ENCODE results near the gene MPRIP.

DNA sequence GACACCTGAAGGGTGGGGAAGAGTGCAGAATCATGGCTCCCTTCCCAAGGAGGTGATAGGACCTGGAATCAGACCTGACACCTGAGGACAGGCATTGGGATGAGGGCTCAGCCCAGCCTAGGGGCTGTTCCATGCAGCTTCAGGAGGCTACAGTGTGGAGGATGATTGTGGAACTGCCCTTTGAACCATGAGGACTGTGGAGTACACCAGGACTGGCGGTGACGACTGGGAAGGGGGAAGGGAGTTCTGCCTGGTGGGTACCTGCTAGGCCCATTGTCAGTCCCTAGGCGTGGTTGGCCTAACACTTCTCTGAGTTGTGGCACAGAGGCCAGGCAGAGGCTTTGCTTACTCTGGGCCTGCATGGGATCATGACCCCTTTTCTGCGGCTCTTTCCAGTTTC is 76.1 kb downstream of the MPRIP start:
- TF ChIP-seq SPEN (CRISPR knock-in tag; IDR thresholded peaks at IDR 0.05; ENCODE audit: low read depth) (no peak), PHB2 (IDR thresholded peaks at IDR 0.05; ENCODE audit: partially characterized antibody) (no peak), POLR2AphosphoS5 (IDR thresholded peaks at IDR 0.05; ENCODE audit: low read depth, low read length) (no peak), DR1 (CRISPR knock-in tag; IDR thresholded peaks at IDR 0.05) (no peak), POLR2A (IDR thresholded peaks at IDR 0.05; ENCODE audit: insufficient read depth in 1 of 2, low read depth in 2 of 2, low read length in 2 of 2) (no peak), NR2C2 (CRISPR knock-in tag; IDR thresholded peaks at IDR 0.05; ENCODE audit: borderline replicate concordance) (no peak), TCF7L2 (IDR thresholded peaks at IDR 0.05; ENCODE audit: low read depth, low read length) (no peak)
- TF ChIP-seq, protein P1, sequence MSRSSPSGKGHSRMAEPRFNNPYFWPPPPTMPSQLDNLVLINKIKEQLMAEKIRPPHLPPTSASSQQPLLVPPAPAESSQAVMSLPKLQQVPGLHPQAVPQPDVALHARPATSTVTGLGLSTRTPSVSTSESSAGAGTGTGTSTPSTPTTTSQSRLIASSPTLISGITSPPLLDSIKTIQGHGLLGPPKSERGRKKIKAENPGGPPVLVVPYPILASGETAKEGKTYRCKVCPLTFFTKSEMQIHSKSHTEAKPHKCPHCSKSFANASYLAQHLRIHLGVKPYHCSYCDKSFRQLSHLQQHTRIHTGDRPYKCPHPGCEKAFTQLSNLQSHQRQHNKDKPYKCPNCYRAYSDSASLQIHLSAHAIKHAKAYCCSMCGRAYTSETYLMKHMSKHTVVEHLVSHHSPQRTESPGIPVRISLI (CRISPR knock-in tag; IDR thresholded peaks at IDR 0.05; ENCODE audit: borderline replicate concordance), result no peak
- TF ChIP-seq, protein P2, sequence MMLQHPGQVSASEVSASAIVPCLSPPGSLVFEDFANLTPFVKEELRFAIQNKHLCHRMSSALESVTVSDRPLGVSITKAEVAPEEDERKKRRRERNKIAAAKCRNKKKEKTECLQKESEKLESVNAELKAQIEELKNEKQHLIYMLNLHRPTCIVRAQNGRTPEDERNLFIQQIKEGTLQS (CRISPR knock-in tag; IDR thresholded peaks at IDR 0.05), result no peak
- TF ChIP-seq, protein P3, sequence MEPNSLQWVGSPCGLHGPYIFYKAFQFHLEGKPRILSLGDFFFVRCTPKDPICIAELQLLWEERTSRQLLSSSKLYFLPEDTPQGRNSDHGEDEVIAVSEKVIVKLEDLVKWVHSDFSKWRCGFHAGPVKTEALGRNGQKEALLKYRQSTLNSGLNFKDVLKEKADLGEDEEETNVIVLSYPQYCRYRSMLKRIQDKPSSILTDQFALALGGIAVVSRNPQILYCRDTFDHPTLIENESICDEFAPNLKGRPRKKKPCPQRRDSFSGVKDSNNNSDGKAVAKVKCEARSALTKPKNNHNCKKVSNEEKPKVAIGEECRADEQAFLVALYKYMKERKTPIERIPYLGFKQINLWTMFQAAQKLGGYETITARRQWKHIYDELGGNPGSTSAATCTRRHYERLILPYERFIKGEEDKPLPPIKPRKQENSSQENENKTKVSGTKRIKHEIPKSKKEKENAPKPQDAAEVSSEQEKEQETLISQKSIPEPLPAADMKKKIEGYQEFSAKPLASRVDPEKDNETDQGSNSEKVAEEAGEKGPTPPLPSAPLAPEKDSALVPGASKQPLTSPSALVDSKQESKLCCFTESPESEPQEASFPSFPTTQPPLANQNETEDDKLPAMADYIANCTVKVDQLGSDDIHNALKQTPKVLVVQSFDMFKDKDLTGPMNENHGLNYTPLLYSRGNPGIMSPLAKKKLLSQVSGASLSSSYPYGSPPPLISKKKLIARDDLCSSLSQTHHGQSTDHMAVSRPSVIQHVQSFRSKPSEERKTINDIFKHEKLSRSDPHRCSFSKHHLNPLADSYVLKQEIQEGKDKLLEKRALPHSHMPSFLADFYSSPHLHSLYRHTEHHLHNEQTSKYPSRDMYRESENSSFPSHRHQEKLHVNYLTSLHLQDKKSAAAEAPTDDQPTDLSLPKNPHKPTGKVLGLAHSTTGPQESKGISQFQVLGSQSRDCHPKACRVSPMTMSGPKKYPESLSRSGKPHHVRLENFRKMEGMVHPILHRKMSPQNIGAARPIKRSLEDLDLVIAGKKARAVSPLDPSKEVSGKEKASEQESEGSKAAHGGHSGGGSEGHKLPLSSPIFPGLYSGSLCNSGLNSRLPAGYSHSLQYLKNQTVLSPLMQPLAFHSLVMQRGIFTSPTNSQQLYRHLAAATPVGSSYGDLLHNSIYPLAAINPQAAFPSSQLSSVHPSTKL (CRISPR knock-in tag; IDR thresholded peaks at IDR 0.05), result no peak
- TF ChIP-seq, protein P4, sequence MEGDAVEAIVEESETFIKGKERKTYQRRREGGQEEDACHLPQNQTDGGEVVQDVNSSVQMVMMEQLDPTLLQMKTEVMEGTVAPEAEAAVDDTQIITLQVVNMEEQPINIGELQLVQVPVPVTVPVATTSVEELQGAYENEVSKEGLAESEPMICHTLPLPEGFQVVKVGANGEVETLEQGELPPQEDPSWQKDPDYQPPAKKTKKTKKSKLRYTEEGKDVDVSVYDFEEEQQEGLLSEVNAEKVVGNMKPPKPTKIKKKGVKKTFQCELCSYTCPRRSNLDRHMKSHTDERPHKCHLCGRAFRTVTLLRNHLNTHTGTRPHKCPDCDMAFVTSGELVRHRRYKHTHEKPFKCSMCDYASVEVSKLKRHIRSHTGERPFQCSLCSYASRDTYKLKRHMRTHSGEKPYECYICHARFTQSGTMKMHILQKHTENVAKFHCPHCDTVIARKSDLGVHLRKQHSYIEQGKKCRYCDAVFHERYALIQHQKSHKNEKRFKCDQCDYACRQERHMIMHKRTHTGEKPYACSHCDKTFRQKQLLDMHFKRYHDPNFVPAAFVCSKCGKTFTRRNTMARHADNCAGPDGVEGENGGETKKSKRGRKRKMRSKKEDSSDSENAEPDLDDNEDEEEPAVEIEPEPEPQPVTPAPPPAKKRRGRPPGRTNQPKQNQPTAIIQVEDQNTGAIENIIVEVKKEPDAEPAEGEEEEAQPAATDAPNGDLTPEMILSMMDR (CRISPR knock-in tag; IDR thresholded peaks at IDR 0.05), result no peak
- TF ChIP-seq, protein P5, sequence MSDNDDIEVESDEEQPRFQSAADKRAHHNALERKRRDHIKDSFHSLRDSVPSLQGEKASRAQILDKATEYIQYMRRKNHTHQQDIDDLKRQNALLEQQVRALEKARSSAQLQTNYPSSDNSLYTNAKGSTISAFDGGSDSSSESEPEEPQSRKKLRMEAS (IDR thresholded peaks at IDR 0.05), result no peak
